OCI-LY1 (cell line): ENCODE measurements around the gene CXCR6.

Experiments used
- CTCF ChIP-seq: fragments of 200-600 bp; sonication (generic), shearing (Covaris generic); IDR thresholded peaks from 2 replicates; pipeline ENCODE4 v1.5.1; 2017; ENCODE audit warnings: mild to moderate bottlenecking, antibody characterized with exemption, low read length, moderate library complexity, mixed read lengths
- EZH2 ChIP-seq: fragments of 200-600 bp; sonication (generic), shearing (Covaris generic); IDR thresholded peaks from 2 replicates; pipeline ENCODE4 v1.8.0; 2017; ENCODE audit warnings: borderline replicate concordance, mixed run types, mild to moderate bottlenecking, antibody characterized with exemption, low read length, moderate library complexity, mixed read lengths

GRCh38 chr3:45938864-45939263 lies 4.4 kb upstream of the CXCR6 start:
- TF ChIP-seq CTCF (peak; percentile 86), EZH2 (no peak)
